ENCODE data around the gene SREBF1. TPM values are rescaled to one million over a fixed set of nuclear protein-coding genes. Genes with fewer than 3 reads are reported as not detected.

The SREBF1 gene
- total and polyA plus RNA-seq, 10 of the 15 experiments (the other 5 are each of a cell fraction or from before 2014, with no cell fraction given) = 1.4 to 84.6 (median 20.4) TPM

- ATAC-seq = no peak
- no peak overlapping the region for H3K27ac ChIP-seq (ENCODE audit: control insufficient read depth, insufficient read depth)
- intact Hi-C loops (cut with micrococcal nuclease; ENCODE audit: unreplicated experiment) (no loop called here), in situ Hi-C loops (cut with MboI) (loop anchor here (5.0 kb wide), 2 partner anchors 52 to 112 kb away; no protein-coding TSS in a partner anchor)
- TSS peak; percentile 17 for BruUV-seq (replicated peaks)
- no peak overlapping the region for H2AFZ ChIP-seq (ENCODE audit: control insufficient read depth, low read depth, low read length)
- H3K27me3 ChIP-seq (replicated peaks in 1 of 2; ENCODE audit: control insufficient read depth in 2 of 2, insufficient read depth in 2 of 2, low read length in 1 of 2) = no peaks in the 10 kb centered on the region
- RAD21 ChIA-PET (ENCODE audit: unreplicated experiment) = interaction anchor here (0.7 to 1.6 kb wide), 6 partner anchors 12 to 128 kb away, joined by 3 to 6 read pairs (median 4); no protein-coding TSS in a partner anchor
- H3K9me3 ChIP-seq (replicated peaks; ENCODE audit: control insufficient read depth, insufficient read depth, low read length) = no peaks in the 10 kb centered on the region
- no peak overlapping the region for H3K9ac ChIP-seq (ENCODE audit: control insufficient read depth, insufficient read depth, low read length)
- no peak overlapping the region for H3K4me3 ChIP-seq
- POLR2A ChIA-PET = interaction anchor here (0.6 kb wide), 1 partner anchor 115 kb away, joined by 7 read pairs; no protein-coding TSS in a partner anchor
- FAIRE-seq = no peak
- CTCF ChIA-PET = interaction anchor here (0.6 to 5.3 kb wide), 3 partner anchors 11 to 49 kb away, joined by 3 to 86 read pairs (median 4); no protein-coding TSS in a partner anchor
- no peak overlapping the region for H3K4me2 ChIP-seq (ENCODE audit: control insufficient read depth, insufficient read depth)
- 0 out of 2 replicates have a peak, but pooled peaks cover 5% of the 10 kb centered on the region for H4K20me1 ChIP-seq (ENCODE audit: control insufficient read depth, insufficient read depth)
- peaks cover 5 to 18% of the 10 kb centered on the region in 2 experiments; a peak in 3 of 4 replicates for H3K36me3 ChIP-seq (ENCODE audit: control insufficient read depth in 2 of 2, insufficient read depth in 2 of 2, low read length in 1 of 2)
- H3K79me2 ChIP-seq (ENCODE audit: control insufficient read depth, insufficient read depth, low read length) = no peaks in the 10 kb centered on the region
- H3K4me1 ChIP-seq (ENCODE audit: control insufficient read depth, insufficient read depth, low read length) = peaks cover 8% of the 10 kb centered on the region
- SMC1A ChIA-PET (ENCODE audit: uncharacterized antibody, unreplicated experiment) = interaction anchor here (0.7 to 3.7 kb wide), 5 partner anchors 10 to 131 kb away, joined by 3 to 17 read pairs (median 7); no protein-coding TSS in a partner anchor
- no peak for DNase-seq (ENCODE audit: low read depth, low spot score)
- WGBS (ENCODE audit: insufficient coverage, insufficient replicate concordance, low lambda C conversion rate, missing lambda C conversion rate) = 98% methylated on average over 66 of the region's 68 CpGs
- no peak for TF ChIP-seq SMC3 (IDR thresholded peaks at IDR 0.05; ENCODE audit: borderline replicate concordance, low read length)
- no peak for TF ChIP-seq CREM (IDR thresholded peaks at IDR 0.05; ENCODE audit: low read depth)
- TF ChIP-seq SKIL (IDR thresholded peaks at IDR 0.05; ENCODE audit: low read depth, poor library complexity, severe bottlenecking) = no peak
- TF ChIP-seq CUX1 (IDR thresholded peaks at IDR 0.05; ENCODE audit: insufficient replicate concordance, low read depth, low read length) = no peak
- TF ChIP-seq ZBTB4 (CRISPR knock-in tag; IDR thresholded peaks at IDR 0.05) = no peak
- no peak for TF ChIP-seq GATAD2B (conservative IDR thresholded peaks at IDR 0.05; ENCODE audit: low read depth)
- no peak for TF ChIP-seq FOS (IDR thresholded peaks at IDR 0.05; ENCODE audit: borderline replicate concordance, extremely low read depth, insufficient read length)
- no peak for TF ChIP-seq SP1 (IDR thresholded peaks at IDR 0.05; ENCODE audit: low read depth, low read length)
- TF ChIP-seq WRNIP1 (IDR thresholded peaks at IDR 0.05; ENCODE audit: borderline replicate concordance, low read depth, low read length) = no peak
Observed at GRCh38 chr17:17810084-17810894, 26.5 kb downstream of the SREBF1 start.

Measured in GM12878 (cell line).